Effector memory CD8-positive, alpha-beta T cell (primary cell): ENCODE results near the gene SPATA20.

Experiments
- ATAC-seq: fragments of 150-1000 bp; cut with Tn5 transposase; replicated peaks from 2 replicates; pipeline ENCODE4 v1.10.0; 2021; ENCODE audit warnings: mild to moderate bottlenecking, moderate library complexity
- DNase-seq, 3 experiments: peaks; one replicate each; pipeline ENCODE4 v3.0.0; 2021
- H3K27ac Mint-ChIP-seq, 2 donors: one replicate each; pipeline ENCODE4 v1.8.0; 2022; ENCODE audit warnings: mild to moderate bottlenecking in 2 of 2, mixed read lengths in 2 of 2, moderate library complexity in 2 of 2
- H3K27me3 Mint-ChIP-seq, 2 donors: one replicate each; pipeline ENCODE4 v1.8.0; 2022; ENCODE audit warnings: mixed read lengths in 2 of 2
- H3K36me3 Mint-ChIP-seq: one replicate; pipeline ENCODE4 v1.8.0; 2022; ENCODE audit warnings: mild to moderate bottlenecking, moderate library complexity, mixed read lengths; ENCODE audit not compliant: insufficient read depth
- H3K4me1 Mint-ChIP-seq, 2 donors: one replicate each; pipeline ENCODE4 v1.8.0; 2022; ENCODE audit warnings: low read depth in 2 of 2, mixed read lengths in 2 of 2
- H3K4me3 Mint-ChIP-seq, 2 donors: one replicate each; pipeline ENCODE4 v1.8.0; 2022; ENCODE audit warnings: mild to moderate bottlenecking in 2 of 2, mixed read lengths in 2 of 2, moderate library complexity in 2 of 2
- H3K9me3 Mint-ChIP-seq, 2 donors: one replicate each; pipeline ENCODE4 v1.8.0; 2022; ENCODE audit warnings: mixed read lengths in 2 of 2

Gene SPATA20

DNA sequence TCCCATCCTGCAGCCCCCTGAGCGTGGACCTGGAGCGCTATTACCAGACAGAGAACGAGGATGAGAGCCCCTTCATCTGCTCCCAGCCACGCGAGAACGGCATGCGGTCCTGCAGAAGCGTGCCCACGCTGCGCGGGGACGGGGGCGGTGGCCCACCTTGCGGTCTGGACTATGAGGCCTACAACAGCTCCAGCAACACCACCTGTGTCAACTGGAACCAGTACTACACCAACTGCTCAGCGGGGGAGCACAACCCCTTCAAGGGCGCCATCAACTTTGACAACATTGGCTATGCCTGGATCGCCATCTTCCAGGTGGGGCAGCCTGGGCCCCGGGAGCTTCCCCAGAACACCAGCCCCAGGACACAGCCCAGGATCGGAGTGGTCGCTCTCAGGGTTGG is 25.6 kb downstream of the SPATA20 start:
- no peaks in the 10 kb centered on the region for H3K9me3 Mint-ChIP-seq
- H3K36me3 Mint-ChIP-seq, result peaks cover 5% of the 10 kb centered on the region
- no peak for DNase-seq
- peaks cover 29 to 74% of the 10 kb centered on the region in 2 donors for H3K27me3 Mint-ChIP-seq
- H3K4me3 Mint-ChIP-seq, result no peak overlapping the region
- peaks cover 2 to 4% of the 10 kb centered on the region in 2 donors for H3K4me1 Mint-ChIP-seq
- no peak for ATAC-seq
- H3K27ac Mint-ChIP-seq, result no peak overlapping the region

DNA sequence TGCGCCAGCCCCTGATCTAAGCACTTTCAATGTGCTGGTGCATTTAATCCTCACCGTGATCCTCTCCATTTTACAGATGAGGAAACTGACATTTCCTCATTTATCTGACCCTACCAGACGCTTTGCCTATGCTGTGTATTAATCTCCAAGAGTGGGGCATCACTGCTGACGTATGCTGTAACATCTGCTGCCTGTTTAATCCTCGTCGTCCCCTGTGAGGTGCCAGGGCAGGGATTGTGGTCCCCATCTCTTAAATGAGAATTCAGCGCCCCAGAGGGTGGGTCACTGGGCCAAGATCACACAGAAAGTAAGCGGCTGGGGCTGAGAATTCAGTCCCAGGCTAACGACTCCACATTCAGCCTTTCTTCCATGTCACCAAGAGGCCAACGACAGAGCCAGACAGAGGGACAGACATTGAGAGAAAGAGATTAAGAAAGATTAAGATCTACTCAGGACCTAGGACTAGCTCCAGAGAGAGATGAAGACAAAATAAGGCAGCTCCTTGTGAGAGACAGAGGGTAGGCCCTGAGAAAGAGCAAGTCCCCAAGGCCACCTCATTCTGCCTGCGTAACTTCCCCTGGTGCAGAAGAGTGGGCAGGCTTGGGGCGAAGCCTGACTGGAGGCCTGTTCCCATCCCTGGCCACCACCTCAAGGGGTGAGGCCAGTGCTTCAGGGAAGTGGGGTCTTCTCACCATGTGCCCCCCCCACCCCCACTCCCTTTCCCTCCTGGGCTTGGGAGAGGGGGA is 27.1 kb downstream of the SPATA20 start:
- ATAC-seq, result no peak
- H3K9me3 Mint-ChIP-seq, result no peaks in the 10 kb centered on the region
- no peak for DNase-seq
- peaks cover 25 to 77% of the 10 kb centered on the region in 2 donors for H3K27me3 Mint-ChIP-seq
- H3K4me1 Mint-ChIP-seq, result peaks cover 0 to 2% of the 10 kb centered on the region in 2 donors
- H3K36me3 Mint-ChIP-seq, result peaks cover 5% of the 10 kb centered on the region
- no peak overlapping the region for H3K4me3 Mint-ChIP-seq
- no peak overlapping the region for H3K27ac Mint-ChIP-seq

DNA sequence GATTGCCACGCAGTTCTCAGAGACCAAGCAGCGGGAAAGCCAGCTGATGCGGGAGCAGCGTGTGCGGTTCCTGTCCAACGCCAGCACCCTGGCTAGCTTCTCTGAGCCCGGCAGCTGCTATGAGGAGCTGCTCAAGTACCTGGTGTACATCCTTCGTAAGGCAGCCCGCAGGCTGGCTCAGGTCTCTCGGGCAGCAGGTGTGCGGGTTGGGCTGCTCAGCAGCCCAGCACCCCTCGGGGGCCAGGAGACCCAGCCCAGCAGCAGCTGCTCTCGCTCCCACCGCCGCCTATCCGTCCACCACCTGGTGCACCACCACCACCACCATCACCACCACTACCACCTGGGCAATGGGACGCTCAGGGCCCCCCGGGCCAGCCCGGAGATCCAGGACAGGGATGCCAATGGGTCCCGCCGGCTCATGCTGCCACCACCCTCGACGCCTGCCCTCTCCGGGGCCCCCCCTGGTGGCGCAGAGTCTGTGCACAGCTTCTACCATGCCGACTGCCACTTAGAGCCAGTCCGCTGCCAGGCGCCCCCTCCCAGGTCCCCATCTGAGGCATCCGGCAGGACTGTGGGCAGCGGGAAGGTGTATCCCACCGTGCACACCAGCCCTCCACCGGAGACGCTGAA is 28.7 kb downstream of the SPATA20 start:
- no peaks in the 10 kb centered on the region for H3K9me3 Mint-ChIP-seq
- H3K36me3 Mint-ChIP-seq, result peaks cover 5% of the 10 kb centered on the region
- no peak for DNase-seq
- H3K27ac Mint-ChIP-seq, result no peak overlapping the region
- H3K4me3 Mint-ChIP-seq, result no peak overlapping the region
- no peak for ATAC-seq
- peaks cover 0 to 2% of the 10 kb centered on the region in 2 donors for H3K4me1 Mint-ChIP-seq
- H3K27me3 Mint-ChIP-seq, result peaks cover 30 to 77% of the 10 kb centered on the region in 2 donors

DNA sequence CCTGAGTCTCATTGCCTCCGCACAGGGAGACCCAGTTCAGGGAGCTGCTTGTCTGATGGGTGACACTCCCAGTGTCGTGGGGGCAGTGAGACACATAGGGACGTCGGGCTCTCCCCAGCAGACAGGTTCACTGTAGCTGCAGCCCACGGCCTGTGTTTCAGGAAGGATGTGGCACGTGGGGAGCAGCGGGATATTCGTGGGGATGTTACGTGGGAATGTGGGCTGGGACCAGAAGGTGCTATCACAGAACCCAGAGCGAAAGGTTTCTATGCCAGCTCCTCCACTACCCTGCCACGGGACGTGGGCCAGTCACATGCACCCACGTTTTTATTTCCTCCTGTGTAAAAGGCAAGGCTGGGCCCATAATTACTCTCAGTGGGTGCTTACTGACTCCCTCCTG is 29.9 kb downstream of the SPATA20 start:
- Mint-ChIP-seq H3K27ac (no peak overlapping the region), H3K4me3 (no peak overlapping the region), H3K4me1 (peaks cover 0 to 2% of the 10 kb centered on the region in 2 donors), H3K36me3 (peaks cover 5% of the 10 kb centered on the region), H3K9me3 (no peaks in the 10 kb centered on the region), H3K27me3 (peaks cover 31 to 77% of the 10 kb centered on the region in 2 donors)
- no peak for DNase-seq
- ATAC-seq, result no peak

DNA sequence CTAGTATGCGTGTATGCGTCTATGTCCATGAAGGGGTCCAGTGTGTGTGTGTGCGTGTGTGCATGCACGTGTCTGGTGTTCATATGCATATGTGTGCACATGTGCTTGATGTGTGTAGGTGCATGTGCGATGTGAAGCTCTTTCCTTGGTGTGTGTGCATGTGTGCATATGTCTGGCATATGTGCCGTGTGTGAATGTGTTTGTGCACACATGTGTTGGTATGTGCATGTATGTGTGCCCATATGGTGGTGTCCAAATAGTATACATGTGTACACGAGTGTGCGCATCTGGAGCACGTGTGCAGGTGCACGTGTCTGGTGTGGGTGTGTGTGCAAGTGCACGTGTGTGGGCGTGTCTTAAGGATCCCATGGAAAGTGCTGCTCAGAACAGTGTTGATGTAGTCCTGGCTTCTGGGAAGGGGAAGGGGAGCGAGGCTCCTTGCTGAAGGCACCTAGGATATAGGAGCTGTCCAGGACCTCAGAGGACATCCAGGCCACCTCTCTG is 30.5 kb downstream of the SPATA20 start:
- Mint-ChIP-seq H3K36me3 (peaks cover 5% of the 10 kb centered on the region), H3K4me1 (peaks cover 0 to 2% of the 10 kb centered on the region in 2 donors), H3K9me3 (no peaks in the 10 kb centered on the region), H3K27me3 (peaks cover 31 to 77% of the 10 kb centered on the region in 2 donors), H3K4me3 (no peak overlapping the region), H3K27ac (no peak overlapping the region)
- ATAC-seq (no peak), DNase-seq (no peak)

DNA sequence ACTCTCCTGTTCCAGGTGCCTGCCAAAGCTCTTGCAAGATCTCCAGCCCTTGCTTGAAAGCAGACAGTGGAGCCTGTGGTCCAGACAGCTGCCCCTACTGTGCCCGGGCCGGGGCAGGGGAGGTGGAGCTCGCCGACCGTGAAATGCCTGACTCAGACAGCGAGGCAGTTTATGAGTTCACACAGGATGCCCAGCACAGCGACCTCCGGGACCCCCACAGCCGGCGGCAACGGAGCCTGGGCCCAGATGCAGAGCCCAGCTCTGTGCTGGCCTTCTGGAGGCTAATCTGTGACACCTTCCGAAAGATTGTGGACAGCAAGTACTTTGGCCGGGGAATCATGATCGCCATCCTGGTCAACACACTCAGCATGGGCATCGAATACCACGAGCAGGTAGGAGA is 31.2 kb downstream of the SPATA20 start:
- Mint-ChIP-seq H3K27me3 (peaks cover 37 to 81% of the 10 kb centered on the region in 2 donors), H3K27ac (no peak overlapping the region), H3K9me3 (no peaks in the 10 kb centered on the region), H3K4me3 (no peak overlapping the region), H3K36me3 (peaks cover 5% of the 10 kb centered on the region), H3K4me1 (peaks cover 0 to 2% of the 10 kb centered on the region in 2 donors)
- DNase-seq (no peak), ATAC-seq (no peak)

DNA sequence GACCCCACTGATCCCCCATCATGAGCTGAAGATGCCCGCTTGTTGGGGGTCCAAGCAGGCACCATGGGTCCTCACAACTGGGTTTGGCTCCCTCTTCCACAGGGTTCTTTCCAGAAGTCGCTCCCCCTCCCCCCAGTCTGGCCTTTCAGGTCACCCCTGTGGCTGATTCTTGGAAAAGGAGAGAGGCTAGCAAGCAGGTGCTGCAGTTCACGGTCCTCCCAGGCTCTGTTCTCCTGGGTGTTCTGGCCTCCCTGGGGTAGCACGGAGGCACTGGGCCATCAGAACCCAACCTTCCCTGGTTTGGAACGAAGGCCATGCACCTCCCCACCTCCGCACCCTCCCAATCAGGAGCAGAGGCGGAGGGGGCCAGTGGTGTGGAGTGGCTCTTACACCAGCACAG is 32.4 kb downstream of the SPATA20 start:
- Mint-ChIP-seq H3K4me1 (peaks cover 0 to 2% of the 10 kb centered on the region in 2 donors), H3K9me3 (no peaks in the 10 kb centered on the region), H3K4me3 (no peak overlapping the region), H3K27me3 (peaks cover 50 to 86% of the 10 kb centered on the region in 2 donors), H3K27ac (no peak overlapping the region), H3K36me3 (peaks cover 5% of the 10 kb centered on the region)
- DNase-seq (no peak), ATAC-seq (no peak)

DNA sequence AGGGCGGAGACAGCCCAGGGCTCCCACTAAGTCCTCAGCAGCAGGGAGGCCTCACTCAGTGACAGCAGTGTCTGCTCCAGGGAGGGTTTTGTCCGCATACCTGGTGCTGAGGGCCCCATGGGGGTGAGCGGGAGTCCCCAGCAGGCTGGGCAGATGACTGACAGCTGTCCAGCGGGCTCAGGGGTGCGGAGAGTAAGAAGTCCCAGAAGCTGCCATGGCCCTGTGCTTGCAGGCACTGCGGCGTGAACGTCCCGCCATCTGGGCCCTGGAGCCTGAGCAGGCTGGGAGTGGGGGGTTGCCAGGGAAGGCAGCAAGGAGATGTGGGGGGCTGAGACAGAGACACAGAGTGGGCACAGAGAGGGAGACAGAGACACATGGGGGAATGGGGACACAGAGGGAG is 33.7 kb downstream of the SPATA20 start:
- Mint-ChIP-seq H3K36me3 (no peaks in the 10 kb centered on the region), H3K9me3 (no peaks in the 10 kb centered on the region), H3K4me3 (no peak overlapping the region), H3K27ac (no peak overlapping the region), H3K4me1 (peaks cover 0 to 2% of the 10 kb centered on the region in 2 donors), H3K27me3 (peaks cover 52 to 92% of the 10 kb centered on the region in 2 donors)
- no peak for ATAC-seq
- no peak for DNase-seq

DNA sequence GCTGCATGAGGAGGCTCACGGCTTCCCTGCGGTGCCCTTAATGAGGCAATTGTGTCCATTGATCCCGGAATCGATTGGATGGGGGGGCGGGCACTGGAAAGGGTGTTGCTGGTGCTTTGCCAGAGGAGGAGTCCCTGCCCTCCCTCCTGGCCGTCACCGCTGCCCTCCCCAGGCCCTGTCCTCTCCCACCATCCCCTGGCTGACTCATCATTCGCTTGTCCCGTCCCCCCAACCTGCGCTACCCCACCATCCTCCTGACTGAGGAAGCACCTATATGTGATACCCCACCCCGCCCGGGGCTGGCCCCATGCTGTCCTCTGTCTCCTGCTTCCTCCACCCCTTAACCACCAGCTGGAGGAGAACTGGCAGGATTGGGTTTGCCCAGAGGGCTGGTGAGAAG is 34.3 kb downstream of the SPATA20 start:
- no peak for DNase-seq
- H3K4me1 Mint-ChIP-seq, result peaks cover 0 to 2% of the 10 kb centered on the region in 2 donors
- H3K4me3 Mint-ChIP-seq, result no peak overlapping the region
- H3K9me3 Mint-ChIP-seq, result no peaks in the 10 kb centered on the region
- peaks cover 52 to 94% of the 10 kb centered on the region in 2 donors for H3K27me3 Mint-ChIP-seq
- no peak overlapping the region for H3K27ac Mint-ChIP-seq
- no peak for ATAC-seq
- H3K36me3 Mint-ChIP-seq, result no peaks in the 10 kb centered on the region

DNA sequence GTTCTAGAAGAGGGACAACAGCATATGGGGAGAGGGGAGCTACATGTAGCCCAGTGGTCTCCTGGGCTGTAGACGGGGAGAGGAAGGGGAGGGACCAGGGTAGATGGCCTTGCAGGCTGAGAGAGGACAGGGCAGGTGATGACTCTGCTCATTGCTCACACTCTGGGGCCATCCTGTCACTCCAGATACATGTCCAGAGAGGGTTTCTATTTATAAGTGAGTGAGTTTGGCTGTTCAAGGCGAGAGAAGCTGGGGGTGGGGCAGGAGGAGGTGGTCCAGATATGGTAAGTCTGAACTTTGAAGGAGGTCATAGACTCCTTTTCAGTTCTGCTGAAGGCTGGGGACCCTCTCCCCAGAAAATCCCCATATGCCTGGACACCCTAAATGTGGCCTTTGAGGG is 35.8 kb downstream of the SPATA20 start:
- Mint-ChIP-seq H3K9me3 (no peaks in the 10 kb centered on the region), H3K4me3 (no peak overlapping the region), H3K4me1 (no peaks in the 10 kb centered on the region), H3K27ac (no peak overlapping the region), H3K27me3 (peaks cover 52 to 88% of the 10 kb centered on the region in 2 donors), H3K36me3 (no peaks in the 10 kb centered on the region)
- no peak for ATAC-seq
- no peak for DNase-seq

DNA sequence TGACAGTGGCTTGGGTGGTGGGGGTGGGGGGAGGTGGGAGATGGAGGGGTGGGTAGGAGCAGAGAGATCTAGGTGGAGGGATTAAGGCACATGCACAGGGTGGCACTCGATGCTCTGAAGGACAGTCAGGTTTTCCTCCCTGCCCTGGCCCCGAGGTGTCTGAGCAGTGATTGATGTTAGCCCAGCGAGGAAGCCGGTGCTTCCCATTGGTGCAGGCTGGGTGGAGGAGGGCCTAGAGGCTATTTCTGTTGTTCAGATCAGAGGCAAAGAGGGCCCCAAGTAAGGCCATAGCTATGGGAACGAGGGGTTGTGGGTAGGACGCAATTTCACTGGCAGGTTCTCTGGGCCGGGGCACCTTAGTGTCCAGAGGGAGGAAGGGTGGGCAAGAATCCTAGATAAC is 36.7 kb downstream of the SPATA20 start:
- no peak for DNase-seq
- Mint-ChIP-seq H3K4me3 (no peak overlapping the region), H3K27ac (peak overlapping the region in 1 of 2 donors; percentile 1), H3K4me1 (no peaks in the 10 kb centered on the region), H3K9me3 (no peaks in the 10 kb centered on the region), H3K36me3 (no peaks in the 10 kb centered on the region), H3K27me3 (peaks cover 48 to 83% of the 10 kb centered on the region in 2 donors)
- ATAC-seq, result no peak

DNA sequence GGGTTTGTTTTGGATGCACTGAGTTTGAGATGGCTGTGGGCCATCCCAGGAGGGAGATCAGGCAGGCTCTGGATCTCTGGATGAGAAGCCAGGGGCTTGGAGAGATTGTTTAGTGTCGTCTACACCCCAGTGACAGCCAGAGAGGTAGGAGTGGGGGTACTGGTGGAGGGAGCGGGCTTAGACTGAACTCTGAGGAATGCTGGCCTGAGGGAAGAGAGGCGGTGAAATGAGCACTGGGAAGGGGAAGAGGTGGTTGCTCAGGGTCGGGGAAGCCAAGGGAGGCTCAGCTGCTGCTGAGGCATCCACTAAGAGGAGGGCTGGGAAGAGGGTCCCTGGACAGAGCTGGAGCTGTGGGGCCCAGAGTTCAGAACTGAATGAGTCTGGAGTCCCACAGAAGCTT is 37.1 kb downstream of the SPATA20 start:
- DNase-seq, result no peak
- Mint-ChIP-seq H3K4me1 (no peaks in the 10 kb centered on the region), H3K9me3 (no peaks in the 10 kb centered on the region), H3K36me3 (no peaks in the 10 kb centered on the region), H3K27me3 (peaks cover 44 to 83% of the 10 kb centered on the region in 2 donors), H3K4me3 (no peak overlapping the region), H3K27ac (peak overlapping the region in 1 of 2 donors; percentile 1)
- no peak for ATAC-seq

DNA sequence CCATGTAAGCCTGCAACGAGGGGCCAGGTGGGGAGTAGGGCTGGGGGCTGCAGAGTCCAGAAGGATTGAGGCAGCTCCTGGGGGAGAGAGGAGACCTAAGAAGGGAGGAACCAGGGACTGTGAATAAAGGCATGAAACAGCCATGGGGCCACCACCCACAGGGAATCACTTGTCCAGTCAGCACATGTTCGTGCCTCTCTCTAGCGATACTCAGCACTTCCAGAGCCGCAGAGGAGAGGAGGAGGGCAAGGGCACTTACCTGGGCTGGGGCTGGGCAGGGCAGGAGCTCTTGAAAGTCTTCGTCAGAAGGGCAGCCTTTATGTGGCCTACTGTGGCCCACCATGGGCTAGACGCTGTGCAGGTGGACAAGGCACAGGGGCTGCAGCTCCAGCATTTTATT is 37.8 kb downstream of the SPATA20 start:
- ATAC-seq (no peak), DNase-seq (no peak)
- H3K36me3 Mint-ChIP-seq, result no peaks in the 10 kb centered on the region
- H3K9me3 Mint-ChIP-seq, result no peaks in the 10 kb centered on the region
- no peaks in the 10 kb centered on the region for H3K4me1 Mint-ChIP-seq
- H3K27ac Mint-ChIP-seq, result no peak overlapping the region
- H3K27me3 Mint-ChIP-seq, result peaks cover 43 to 84% of the 10 kb centered on the region in 2 donors
- H3K4me3 Mint-ChIP-seq, result no peak overlapping the region

DNA sequence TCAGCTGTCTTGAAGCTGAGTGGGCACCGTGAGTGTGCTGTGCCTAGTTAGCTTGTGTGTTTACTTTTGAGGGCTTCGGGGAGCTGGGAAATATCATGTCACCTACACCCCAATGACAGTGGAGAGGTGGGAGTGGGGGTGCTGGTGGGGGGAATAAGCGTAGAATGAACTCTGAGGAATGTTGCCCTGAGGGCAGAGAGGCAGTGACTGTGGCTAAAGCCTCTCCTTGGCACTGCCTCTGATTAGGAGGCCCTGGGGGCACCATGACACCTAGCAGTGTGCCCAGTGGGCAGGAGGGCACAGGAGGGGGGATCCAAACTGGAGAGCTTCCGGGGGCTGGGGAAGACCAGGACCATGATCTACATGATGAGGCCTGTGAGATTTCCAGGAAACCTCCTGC is 38.4 kb downstream of the SPATA20 start:
- H3K9me3 Mint-ChIP-seq, result no peaks in the 10 kb centered on the region
- no peak for ATAC-seq
- no peak overlapping the region for H3K27ac Mint-ChIP-seq
- H3K4me3 Mint-ChIP-seq, result no peak overlapping the region
- no peaks in the 10 kb centered on the region for H3K4me1 Mint-ChIP-seq
- DNase-seq, result no peak
- H3K36me3 Mint-ChIP-seq, result no peaks in the 10 kb centered on the region
- H3K27me3 Mint-ChIP-seq, result peaks cover 42 to 81% of the 10 kb centered on the region in 2 donors
